Esophagus muscularis mucosa (tissue), 3 donors: Measurements from ENCODE around the gene SLC26A1.

ENCODE experiments used
- CTCF ChIP-seq, 3 experiments: fragments of 200-600 bp in 2 of 3; fragments of 450-650 bp in 1 of 3; sonication (generic) in 2 of 3; IDR thresholded peaks; one replicate each; pipeline ENCODE4 v1.5.1; 2017 to 2019; ENCODE audit warnings: antibody characterized with exemption in 3 of 3, mild to moderate bottlenecking in 2 of 3, moderate library complexity in 1 of 3
- POLR2A ChIP-seq: fragments of 450-650 bp; IDR thresholded peaks from one replicate; pipeline ENCODE4 v1.6.1; 2017; ENCODE audit warnings: antibody characterized with exemption, moderate library complexity, mild to moderate bottlenecking, low read depth

GRCh38 chr4:1017706-1018105, 24.5 kb upstream of the SLC26A1 start:
- TF ChIP-seq CTCF (IDR thresholded peaks at IDR 0.05) (no peak), POLR2A (no peak)
